ENCODE measurements around the gene ANKRD36.
"Not testable (repeated sequence)": the region's sequence is repeated elsewhere in the genome, so short reads cannot be mapped to it uniquely, and the experiment has no call there.

- TF ChIP-seq CTCF, POLR2A (IDR thresholded peaks at IDR 0.05): not testable (repeated sequence)
Observed at GRCh38 chr2:97285187-97285586, 172.2 kb downstream of the ANKRD36 start.

Data from testis (tissue), 2 donors.